Measurements from ENCODE around the gene RXFP4. TPM values are rescaled to one million over a fixed set of nuclear protein-coding genes. Genes with fewer than 3 reads are reported as not detected.

Gene RXFP4
- polyA plus RNA-seq, 3 donors: 0.08 TPM; not detected in 2

DNA sequence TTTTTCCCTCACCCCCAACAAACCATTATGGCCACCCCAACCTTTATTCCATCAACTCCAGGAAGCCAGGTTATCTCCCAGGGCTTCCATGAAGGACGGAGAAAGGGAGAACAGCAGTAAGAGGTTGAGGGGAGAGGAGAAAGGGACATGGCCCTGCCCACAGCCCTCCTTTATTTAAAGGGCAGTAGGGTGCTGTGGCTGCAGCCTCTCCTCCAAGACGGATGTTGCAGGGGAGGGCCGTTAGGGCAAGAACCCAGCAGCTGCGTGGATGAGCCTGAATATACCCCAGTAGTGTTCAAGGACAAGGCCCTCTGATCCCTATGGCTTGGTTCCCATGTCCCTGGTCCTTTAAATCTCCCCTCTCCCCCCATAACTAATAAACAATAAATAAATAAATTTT is 5.9 kb downstream of the RXFP4 start:
- peaks cover 66 to 85% of the 10 kb centered on the region in 2 donors for H3K36me3 Mint-ChIP-seq
- Histone ChIP-seq H3K4me1 (ENCODE audit: control insufficient read depth in 1 of 2, insufficient read depth in 2 of 2, low read length in 2 of 2) (peaks cover 70 to 81% of the 10 kb centered on the region in 2 donors), H3K9me3 (replicated peaks in 1 of 2; ENCODE audit: control insufficient read depth in 1 of 2, insufficient read depth in 1 of 2, low read length in 2 of 2) (no peaks in the 10 kb centered on the region), H3K4me2 (replicated peaks; ENCODE audit: extremely low read depth, low read length, poor library complexity, severe bottlenecking) (no peak overlapping the region), H3K9ac (ENCODE audit: insufficient read depth, low read length, poor library complexity, severe bottlenecking) (no peak overlapping the region), H3K79me2 (ENCODE audit: insufficient read depth, low read length) (peaks cover 49% of the 10 kb centered on the region), H3K27me3 (ENCODE audit: control insufficient read depth in 2 of 2, insufficient read depth in 2 of 2, low read length in 2 of 2) (no peaks in the 10 kb centered on the region), H3K4me3 (replicated peaks in 1 of 3; ENCODE audit: low read depth in 2 of 3, low read length in 3 of 3) (no peak overlapping the region), H2AFZ (ENCODE audit: insufficient read depth, low read depth, low read length, poor library complexity, severe bottlenecking) (no peak overlapping the region), H3K27ac (ENCODE audit: low read depth in 1 of 2, low read length in 2 of 2) (peak overlapping the region; percentile 75 to 81), H4K20me1 (ENCODE audit: insufficient read depth, low read length) (peaks cover 42% of the 10 kb centered on the region), H3K36me3 (replicated peaks in 1 of 2; ENCODE audit: control insufficient read depth in 1 of 2, insufficient read depth in 2 of 2, low read length in 2 of 2) (peaks cover 56 to 57% of the 10 kb centered on the region in 2 donors)
- DNase-seq: no peak
- H3K27me3 Mint-ChIP-seq (ENCODE audit: low read depth in 3 of 3): peaks cover 0 to 2% (median 0%) of the 10 kb centered on the region in 3 donors
- peaks cover 66% of the 10 kb centered on the region for H3K4me1 Mint-ChIP-seq
- H3K9me3 Mint-ChIP-seq: peaks cover 0 to 3% (median 0%) of the 10 kb centered on the region in 7 donors
- TF ChIP-seq, protein P1, sequence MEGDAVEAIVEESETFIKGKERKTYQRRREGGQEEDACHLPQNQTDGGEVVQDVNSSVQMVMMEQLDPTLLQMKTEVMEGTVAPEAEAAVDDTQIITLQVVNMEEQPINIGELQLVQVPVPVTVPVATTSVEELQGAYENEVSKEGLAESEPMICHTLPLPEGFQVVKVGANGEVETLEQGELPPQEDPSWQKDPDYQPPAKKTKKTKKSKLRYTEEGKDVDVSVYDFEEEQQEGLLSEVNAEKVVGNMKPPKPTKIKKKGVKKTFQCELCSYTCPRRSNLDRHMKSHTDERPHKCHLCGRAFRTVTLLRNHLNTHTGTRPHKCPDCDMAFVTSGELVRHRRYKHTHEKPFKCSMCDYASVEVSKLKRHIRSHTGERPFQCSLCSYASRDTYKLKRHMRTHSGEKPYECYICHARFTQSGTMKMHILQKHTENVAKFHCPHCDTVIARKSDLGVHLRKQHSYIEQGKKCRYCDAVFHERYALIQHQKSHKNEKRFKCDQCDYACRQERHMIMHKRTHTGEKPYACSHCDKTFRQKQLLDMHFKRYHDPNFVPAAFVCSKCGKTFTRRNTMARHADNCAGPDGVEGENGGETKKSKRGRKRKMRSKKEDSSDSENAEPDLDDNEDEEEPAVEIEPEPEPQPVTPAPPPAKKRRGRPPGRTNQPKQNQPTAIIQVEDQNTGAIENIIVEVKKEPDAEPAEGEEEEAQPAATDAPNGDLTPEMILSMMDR (IDR thresholded peaks at IDR 0.05): no peak
- H3K27ac Mint-ChIP-seq: peak overlapping the region; percentile 85 to 97 (median 94)
- WGBS (ENCODE audit: insufficient coverage): 88% methylated on average over 3 of the region's 4 CpGs
- intact Hi-C loops (cut with micrococcal nuclease): loop anchor here in 1 of 2 donors (2.0 kb wide), 1 partner anchor 14 kb away; no protein-coding TSS in a partner anchor
- H3K4me3 Mint-ChIP-seq: no peak overlapping the region

DNA sequence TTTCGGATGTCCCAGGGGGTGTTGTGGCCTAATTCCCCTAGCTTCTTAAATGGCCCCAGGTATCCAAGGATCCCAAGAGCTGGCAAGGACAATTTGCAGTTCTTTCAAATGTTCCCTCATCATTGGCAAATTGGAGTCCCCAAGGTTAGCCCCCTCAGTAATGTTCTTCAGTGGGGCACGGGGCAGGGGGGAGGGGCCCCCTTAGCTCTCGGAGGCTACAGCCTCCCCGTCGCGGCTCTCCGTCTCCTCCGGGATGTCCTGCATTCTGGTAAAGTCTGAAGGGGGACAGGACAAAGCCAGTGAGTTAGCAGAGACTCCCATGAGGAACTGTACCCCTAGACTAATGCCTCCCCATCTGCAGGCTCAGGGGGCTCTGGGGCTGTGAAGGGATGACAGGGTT is 6.3 kb downstream of the RXFP4 start:
- Histone ChIP-seq H3K36me3 (replicated peaks in 1 of 2; ENCODE audit: control insufficient read depth in 1 of 2, insufficient read depth in 2 of 2, low read length in 2 of 2) (peaks cover 60 to 62% of the 10 kb centered on the region in 2 donors), H2AFZ (ENCODE audit: insufficient read depth, low read depth, low read length, poor library complexity, severe bottlenecking) (no peak overlapping the region), H3K27ac (ENCODE audit: low read depth in 1 of 2, low read length in 2 of 2) (peak overlapping the region; percentile 75 to 81), H3K4me1 (ENCODE audit: control insufficient read depth in 1 of 2, insufficient read depth in 2 of 2, low read length in 2 of 2) (peaks cover 66 to 77% of the 10 kb centered on the region in 2 donors), H3K4me3 (replicated peaks in 1 of 3; ENCODE audit: low read depth in 2 of 3, low read length in 3 of 3) (no peak overlapping the region), H3K9me3 (replicated peaks in 1 of 2; ENCODE audit: control insufficient read depth in 1 of 2, insufficient read depth in 1 of 2, low read length in 2 of 2) (no peaks in the 10 kb centered on the region), H3K79me2 (ENCODE audit: insufficient read depth, low read length) (peaks cover 54% of the 10 kb centered on the region), H3K27me3 (ENCODE audit: control insufficient read depth in 2 of 2, insufficient read depth in 2 of 2, low read length in 2 of 2) (no peaks in the 10 kb centered on the region), H3K4me2 (replicated peaks; ENCODE audit: extremely low read depth, low read length, poor library complexity, severe bottlenecking) (no peak overlapping the region), H3K9ac (ENCODE audit: insufficient read depth, low read length, poor library complexity, severe bottlenecking) (no peak overlapping the region), H4K20me1 (ENCODE audit: insufficient read depth, low read length) (peaks cover 46% of the 10 kb centered on the region)
- no peak for DNase-seq
- intact Hi-C loops (cut with micrococcal nuclease): loop anchor here in 1 of 2 donors (2.0 kb wide), 1 partner anchor 13 kb away; no protein-coding TSS in a partner anchor
- peaks cover 69 to 89% of the 10 kb centered on the region in 2 donors for H3K36me3 Mint-ChIP-seq
- peaks cover 61% of the 10 kb centered on the region for H3K4me1 Mint-ChIP-seq
- 100% methylated on average over 1 of the region's 8 CpGs for WGBS (ENCODE audit: insufficient coverage)
- H3K27me3 Mint-ChIP-seq (ENCODE audit: low read depth in 3 of 3): peaks cover 0 to 2% (median 0%) of the 10 kb centered on the region in 3 donors
- TF ChIP-seq, protein P1 (IDR thresholded peaks at IDR 0.05): no peak
- H3K27ac Mint-ChIP-seq: peak overlapping the region; percentile 60 to 95 (median 79)
- no peak overlapping the region for H3K4me3 Mint-ChIP-seq
- H3K9me3 Mint-ChIP-seq: peaks cover 0 to 3% (median 0%) of the 10 kb centered on the region in 7 donors

Data from CD14-positive monocyte (primary cell).